ENCODE measurements around the gene NRXN3.

- TF ChIP-seq POLR2A (IDR thresholded peaks at IDR 0.05) = no peak
- TF ChIP-seq, protein P1, sequence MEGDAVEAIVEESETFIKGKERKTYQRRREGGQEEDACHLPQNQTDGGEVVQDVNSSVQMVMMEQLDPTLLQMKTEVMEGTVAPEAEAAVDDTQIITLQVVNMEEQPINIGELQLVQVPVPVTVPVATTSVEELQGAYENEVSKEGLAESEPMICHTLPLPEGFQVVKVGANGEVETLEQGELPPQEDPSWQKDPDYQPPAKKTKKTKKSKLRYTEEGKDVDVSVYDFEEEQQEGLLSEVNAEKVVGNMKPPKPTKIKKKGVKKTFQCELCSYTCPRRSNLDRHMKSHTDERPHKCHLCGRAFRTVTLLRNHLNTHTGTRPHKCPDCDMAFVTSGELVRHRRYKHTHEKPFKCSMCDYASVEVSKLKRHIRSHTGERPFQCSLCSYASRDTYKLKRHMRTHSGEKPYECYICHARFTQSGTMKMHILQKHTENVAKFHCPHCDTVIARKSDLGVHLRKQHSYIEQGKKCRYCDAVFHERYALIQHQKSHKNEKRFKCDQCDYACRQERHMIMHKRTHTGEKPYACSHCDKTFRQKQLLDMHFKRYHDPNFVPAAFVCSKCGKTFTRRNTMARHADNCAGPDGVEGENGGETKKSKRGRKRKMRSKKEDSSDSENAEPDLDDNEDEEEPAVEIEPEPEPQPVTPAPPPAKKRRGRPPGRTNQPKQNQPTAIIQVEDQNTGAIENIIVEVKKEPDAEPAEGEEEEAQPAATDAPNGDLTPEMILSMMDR (IDR thresholded peaks at IDR 0.05) = no peak
These were observed 839.1 kb downstream of the NRXN3 start for GRCh38 chr14:79009286-79009685.

All from heart left ventricle (tissue), 13 donors.